MM.1S (cell line): ENCODE results near the gene FBXW11.

ENCODE experiments used
- CTCF ChIP-seq: fragments of 300-600 bp; sonication (generic); IDR thresholded peaks from 2 replicates; pipeline ENCODE4 v1.5.1; 2016; ENCODE audit warnings: antibody characterized with exemption, low read length, mixed read lengths
- EZH2phosphoT487 ChIP-seq: fragments of 300-600 bp; sonication (generic); IDR thresholded peaks from 2 replicates; pipeline ENCODE4 v1.6.1; 2018; ENCODE audit warnings: antibody characterized with exemption, low read length

- no peak for TF ChIP-seq EZH2phosphoT487
- TF ChIP-seq CTCF: no peak
Measured at GRCh38 chr5:171820561-171820960, 185.9 kb downstream of the FBXW11 start.
